GM21737 (cell line): ENCODE measurements around the gene NR1I2.

Source experiments
- ATAC-seq: cut with Tn5 transposase; IDR thresholded peaks from one replicate; pipeline ENCODE4 v1.9.1; 2021; ENCODE audit warnings: mild to moderate bottlenecking, moderate library complexity; ENCODE audit not compliant: unreplicated experiment

Gene NR1I2

DNA sequence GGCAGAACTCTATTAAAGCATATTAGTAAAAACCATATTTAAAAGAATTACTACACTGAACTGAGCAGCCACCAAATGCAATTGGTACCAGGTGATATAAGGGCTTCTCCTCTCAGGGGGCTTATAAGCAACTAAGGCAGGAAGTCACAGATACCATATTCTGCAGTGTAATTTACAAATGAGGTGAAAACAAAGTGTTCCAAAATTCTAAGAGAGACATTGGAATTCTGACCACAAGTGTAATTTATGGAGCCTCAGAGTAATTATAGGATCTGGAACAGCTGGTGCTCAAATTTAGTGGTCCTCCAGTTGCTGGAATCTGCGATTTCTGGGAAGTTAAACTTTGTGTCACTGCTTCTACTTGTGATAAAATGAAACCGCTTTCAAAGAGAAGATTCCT lies 3.1 kb upstream of the NR1I2 start:
- no peak for ATAC-seq

DNA sequence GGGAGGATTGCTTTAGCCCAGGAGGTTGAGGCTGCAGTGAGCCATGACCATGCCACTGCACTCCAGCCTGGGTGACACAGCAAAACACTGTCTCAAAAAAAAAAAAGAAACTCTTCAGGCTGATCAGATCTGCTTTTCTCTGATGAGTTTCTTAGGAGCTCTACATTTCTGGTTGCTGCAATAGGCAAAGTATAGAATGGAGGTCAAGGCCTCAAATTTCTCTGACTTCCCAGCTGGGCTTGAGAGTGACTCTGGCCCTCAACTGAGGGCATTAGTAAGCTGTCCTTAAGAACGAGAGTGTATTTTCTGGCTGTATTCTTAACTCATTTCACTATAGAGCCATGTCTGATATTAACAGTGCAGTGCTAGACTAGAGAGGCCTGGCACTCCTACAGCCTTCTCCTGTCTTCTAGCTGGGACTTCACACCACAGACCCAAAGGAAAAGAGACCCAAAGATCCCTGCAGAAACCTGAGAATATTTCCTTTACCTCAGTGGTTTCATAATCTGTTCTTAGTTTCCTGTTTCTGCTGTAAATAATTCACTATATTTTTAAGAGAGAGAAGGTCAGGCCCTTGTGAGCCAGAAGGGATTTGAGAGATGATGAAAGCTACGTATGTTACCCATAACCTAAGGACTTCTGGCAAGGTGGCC lies 2.0 kb upstream of the NR1I2 start:
- ATAC-seq: peak; percentile 80

DNA sequence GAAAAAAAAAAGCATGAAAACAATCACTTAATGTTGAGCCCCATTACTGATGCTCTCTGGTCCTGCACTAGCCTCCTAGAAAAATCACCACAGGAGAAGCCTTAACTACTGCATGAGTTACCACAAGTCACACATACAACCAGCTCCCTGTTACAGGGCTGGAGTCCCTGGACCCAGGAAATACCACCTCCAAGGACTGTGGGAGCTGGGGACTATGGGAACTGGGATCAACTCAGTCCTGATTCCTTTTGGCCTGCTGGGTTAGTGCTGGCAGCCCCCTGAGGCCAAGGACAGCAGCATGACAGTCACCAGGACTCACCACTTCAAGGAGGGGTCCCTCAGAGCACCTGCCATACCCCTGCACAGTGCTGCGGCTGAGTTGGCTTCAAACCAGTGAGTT lies 559 bp downstream of the NR1I2 start:
- ATAC-seq: no peak

DNA sequence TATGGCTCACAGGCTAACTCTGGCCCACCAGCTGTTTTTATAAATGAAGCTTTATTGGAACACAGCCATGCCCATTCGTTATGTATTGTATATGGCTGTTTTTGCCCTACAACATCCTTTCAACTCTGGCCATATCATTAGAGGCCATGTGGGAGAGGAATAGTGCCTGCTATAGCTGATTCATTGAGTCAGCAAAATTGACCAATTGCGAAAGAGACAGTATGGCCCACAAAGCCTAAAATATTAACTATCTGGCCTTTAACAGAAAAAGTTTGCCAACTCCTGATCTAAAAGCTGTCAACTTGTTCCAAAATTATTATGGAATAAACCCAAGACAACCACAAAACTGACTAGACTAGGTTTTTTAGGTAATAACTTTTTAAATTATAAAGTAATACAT lies 1.4 kb downstream of the NR1I2 start:
- ATAC-seq: no peak

DNA sequence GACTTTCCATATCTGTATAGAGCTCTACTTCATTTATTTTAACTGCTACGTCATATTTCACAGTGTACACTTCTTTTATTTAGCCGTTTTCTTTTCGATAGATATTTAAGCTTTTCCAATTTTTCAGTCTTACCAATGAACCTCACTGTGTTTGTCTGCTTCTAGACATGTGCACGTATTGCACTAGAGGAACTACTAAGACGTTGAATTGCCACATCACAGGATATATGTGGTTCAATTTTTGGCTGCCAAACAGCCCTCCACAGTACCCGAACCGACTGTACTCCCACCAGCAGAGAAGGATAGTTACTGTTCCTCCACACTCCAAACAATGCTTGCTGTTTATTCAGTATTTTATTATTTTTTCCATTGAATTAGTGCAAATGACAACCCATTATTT lies 2.0 kb downstream of the NR1I2 start:
- ATAC-seq: no peak

DNA sequence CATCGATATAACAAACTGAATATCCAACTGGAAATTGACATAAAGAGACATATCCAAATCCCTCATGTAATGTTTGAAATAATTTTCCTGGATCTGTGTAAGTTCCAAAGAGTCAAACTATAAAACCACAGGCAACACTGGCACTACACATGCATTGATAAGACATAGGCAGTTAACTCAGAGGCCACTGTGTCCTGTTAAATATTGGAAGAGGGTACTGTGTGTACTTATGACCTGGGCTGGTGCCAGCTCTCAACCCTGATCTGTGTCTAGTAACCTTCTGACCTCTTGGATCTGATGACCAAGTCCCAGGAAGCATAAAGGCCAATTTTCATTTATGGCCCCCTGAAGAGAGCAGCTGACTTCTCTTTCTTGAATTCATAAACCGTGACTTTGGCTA lies 4.5 kb downstream of the NR1I2 start:
- ATAC-seq: no peak

DNA sequence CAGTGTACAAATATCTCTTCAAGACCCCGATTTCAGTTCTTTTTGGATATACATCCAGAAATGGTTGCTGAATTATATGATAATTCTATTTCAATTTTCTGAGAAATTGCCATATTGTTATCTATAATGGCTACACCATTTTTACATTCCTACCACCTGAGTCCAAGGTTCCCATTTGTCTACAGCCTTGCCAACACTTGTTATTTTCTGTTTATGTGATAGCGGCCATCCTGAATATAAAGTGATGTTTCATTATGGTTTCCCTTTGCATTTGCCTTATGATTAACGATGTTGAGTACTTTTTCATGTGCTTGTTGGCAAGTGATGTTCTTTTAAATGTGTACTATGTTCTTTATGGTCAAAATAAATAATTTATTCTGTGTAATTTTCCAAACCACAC lies 8.5 kb downstream of the NR1I2 start:
- no peak for ATAC-seq

DNA sequence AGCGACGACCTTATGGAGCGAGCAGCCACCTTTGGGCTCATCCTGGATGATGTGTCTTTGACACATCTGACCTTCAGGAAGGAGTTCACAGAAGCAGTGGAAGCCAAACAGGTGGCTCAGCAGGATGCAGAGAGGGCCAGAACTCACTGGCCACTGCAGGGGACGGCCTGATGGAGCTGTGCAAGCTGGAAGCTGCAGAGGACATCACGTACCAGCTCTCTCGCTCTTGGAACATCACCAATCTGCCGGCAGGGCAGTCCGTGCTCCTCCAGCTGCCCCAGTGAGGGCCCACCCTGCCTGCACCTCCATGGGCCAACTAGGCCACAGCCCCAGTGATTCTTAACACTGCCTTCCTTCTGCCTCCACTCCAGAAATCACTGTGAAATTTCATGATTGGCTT lies 10.4 kb downstream of the NR1I2 start:
- ATAC-seq: no peak

DNA sequence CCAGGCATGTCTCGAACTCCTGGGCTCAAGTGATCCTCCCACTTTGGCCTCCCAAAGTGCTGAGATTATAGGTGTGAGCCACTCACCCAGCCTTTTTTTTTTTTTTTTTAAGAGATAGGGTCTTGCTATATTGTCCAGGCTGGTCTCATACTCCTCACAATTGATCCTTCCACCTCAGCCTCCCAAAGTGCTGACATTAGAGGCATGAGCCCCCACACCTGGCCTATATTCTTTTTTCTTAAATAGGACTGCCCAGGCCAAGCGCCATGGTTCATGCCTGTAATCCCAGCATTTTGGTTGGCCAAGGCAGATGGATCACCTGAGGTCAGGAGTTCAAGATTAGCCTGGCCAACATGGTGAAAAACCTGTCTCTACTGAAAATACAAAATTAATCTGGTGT lies 12.5 kb downstream of the NR1I2 start:
- ATAC-seq: no peak

DNA sequence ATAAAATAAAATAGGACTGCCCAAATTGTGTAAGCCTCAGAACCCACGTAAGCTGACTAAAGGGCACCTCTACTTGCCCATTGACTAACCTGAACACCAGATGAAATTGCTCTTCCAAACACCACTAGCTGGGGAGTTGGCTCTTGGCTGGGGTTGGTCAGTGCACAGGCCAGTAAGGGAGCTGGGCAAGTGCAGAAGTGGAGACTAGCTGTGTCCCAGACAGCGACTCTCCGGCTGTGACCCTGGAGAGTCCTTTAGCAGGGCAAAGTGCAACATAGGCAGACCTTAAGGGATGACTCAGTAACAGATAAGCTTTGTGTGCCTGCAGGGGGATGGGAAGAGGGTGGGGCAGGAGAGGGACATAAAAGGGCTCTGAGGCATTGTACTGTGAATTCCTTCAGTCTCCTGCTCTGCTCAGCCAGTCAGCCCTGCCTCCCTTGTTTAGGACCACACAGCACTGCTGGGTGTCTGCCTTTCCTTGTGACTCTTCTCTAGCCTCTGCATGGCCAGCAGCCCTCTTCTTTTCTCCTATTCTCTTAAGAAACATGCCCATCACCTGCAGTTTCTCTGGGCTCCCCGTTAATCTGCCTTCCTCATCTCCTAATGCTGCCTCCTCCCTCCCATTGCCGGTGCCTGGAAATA lies 13.2 kb downstream of the NR1I2 start:
- no peak for ATAC-seq

DNA sequence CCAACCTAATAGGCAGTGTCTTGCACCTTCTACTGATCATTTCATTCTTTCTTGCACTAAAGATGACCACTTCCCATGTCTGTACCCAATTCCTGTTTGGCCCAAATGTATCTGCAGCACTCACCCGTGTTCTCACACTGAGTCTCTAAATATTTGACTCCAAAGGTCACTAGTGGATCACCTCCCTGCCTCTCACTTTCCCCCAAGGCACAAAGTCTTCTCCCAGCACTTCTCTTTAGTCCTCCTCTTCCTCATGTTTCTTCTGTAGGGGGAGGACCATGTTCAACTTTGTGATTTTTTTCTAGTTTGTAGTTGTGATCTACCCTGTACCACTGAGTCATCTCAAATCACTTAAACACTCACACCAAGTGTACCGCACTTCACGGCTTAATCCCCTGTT lies 13.9 kb downstream of the NR1I2 start:
- ATAC-seq: no peak

DNA sequence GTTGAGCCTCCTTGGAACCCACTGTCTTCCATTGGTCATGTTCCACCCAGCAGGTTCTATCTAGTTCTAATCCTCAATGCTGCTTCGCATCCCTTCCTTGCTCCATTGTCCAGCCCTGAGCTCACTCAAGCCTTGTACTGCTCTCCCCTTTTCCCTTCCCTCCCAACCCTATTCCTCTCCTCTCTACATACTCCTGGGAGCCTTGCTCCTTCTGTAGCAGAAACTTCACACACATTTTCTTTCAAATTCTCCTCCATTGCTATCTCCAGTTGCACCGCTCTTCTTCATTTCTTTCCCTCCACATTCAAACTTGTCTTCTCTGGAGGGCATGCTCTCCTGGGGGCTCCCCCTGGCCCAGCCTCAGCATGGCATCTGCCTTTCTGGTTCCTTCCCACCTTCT lies 14.5 kb downstream of the NR1I2 start:
- no peak for ATAC-seq

DNA sequence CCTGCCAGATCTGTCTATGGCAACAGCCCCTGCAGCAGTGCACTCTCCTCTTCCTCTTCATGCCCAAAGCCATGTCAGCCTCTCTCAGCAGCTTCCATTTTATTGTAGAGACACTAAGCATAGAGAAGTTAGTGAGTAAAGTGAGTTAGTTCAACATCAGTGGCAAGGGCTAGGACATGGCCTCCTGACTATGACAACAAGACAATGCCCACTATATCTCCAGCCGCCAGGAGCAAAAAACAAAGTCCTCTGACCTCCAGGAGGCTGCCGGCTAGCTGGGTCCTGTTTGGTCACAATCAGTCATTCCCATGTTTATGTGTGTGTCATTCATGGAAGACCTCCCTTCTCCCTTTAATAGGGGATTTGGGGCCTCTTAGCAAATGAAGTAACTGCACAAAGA lies 14.9 kb downstream of the NR1I2 start:
- no peak for ATAC-seq

DNA sequence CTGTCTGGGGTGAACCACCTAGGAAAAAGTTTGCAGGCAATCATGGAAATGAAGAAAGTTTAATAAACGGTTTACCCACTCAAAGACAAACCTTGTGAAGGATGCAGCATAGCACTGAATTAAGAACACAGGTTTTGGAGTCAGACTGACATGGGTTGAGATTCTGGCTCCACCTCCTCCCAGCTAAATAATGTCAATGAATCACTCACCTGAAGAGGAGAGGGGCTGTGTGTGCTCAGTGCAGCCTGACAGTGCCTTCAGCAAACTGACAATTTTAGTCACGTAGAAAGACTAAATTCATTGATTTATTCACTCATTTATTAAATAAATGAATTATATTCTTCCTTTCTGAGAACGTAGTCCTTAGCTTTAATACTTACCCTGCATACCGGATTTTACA lies 18.9 kb downstream of the NR1I2 start:
- no peak for ATAC-seq

DNA sequence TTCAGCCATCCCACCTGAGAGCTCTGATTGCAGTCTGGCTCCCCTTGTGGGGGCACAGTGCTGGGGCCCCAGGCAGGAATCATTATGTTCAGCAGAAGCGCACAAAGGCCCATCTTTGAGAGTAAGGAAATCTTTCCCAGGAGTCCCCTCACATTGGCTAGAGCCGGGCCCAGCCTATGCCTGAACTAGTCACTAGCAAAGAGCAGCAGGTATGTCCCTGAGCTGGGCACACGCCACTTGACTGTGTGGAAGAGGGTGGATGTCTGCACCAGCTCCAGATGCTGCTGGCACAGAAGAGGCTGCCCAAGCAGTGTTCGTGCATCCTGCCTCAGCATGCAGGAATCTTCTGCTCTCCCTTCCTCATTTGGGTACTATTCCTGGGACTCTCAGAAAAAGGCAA lies 26.3 kb downstream of the NR1I2 start:
- ATAC-seq: no peak

DNA sequence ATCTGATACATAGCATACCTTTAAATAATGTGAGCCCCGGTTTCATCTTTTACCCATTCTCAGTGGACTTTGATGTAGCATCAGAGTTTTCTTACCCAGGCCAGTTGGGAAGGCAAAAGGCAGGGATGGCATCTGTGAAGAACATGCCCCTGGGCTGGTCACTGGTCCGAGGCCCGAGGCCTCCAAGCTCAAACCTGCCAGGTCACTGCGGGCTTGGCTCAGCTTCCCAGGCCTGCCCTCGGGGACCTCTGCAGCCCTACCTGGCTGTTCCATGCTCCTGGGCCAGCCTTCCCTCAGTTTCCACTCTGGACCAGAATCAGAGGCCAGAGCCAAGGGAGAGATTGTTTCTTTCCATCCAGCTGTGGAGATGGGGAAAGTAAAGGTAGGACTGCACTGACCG lies 26.9 kb downstream of the NR1I2 start:
- no peak for ATAC-seq

DNA sequence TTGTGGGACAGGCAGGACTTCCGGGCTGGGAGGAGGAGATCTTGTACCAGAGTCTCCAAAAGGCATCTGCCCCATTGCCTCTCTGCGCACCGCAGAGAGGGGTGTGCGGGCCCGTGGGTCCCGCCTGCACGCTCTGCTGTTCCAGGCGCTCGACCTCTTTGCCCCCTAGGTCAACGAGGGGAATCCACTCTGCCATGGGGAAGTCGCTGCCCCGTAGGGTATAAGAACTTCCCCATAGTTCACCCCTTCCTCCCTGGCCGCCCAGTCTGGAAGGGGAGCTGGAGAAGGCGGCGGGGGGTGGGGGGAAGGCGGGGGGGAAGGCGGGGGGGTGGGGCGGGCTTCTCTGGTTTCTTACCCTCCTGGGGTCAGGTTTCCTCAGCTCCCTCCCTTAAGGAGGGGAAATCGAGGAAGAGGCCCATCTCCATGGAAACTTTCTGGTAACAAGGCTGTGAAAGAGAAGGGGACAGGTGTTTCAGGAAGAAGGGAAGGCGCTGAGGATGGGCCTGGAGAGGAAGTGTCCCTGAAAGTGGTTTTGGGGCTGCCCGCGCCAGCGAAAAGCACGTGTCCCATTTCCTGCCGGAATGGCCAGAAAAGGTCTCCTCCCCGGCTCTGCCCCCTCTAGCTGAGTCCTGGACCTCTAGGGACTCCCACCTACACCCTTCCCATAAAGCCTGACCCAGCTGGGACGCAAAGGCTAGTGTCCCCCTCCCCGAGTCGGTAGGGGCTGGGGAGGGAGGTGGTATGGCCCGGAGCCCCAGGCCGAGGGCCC lies 27.5 kb downstream of the NR1I2 start:
- peak; percentile 38 for ATAC-seq

DNA sequence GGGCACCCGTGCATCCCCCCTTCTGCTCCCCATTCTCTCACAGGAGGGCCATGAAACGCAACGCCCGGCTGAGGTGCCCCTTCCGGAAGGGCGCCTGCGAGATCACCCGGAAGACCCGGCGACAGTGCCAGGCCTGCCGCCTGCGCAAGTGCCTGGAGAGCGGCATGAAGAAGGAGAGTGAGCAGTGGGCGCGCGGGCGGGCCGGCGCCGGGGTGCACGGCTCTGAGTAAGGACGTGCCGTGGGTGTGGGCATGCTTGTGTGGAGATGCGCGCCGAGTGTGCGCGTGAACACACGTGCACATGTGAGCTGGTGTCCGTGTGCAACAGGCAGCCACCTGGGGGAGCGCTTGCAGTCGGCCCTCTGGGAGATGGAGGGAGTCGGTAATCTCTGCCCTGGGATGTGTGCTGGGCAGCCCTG lies 28.1 kb downstream of the NR1I2 start:
- peak; percentile 62 for ATAC-seq

DNA sequence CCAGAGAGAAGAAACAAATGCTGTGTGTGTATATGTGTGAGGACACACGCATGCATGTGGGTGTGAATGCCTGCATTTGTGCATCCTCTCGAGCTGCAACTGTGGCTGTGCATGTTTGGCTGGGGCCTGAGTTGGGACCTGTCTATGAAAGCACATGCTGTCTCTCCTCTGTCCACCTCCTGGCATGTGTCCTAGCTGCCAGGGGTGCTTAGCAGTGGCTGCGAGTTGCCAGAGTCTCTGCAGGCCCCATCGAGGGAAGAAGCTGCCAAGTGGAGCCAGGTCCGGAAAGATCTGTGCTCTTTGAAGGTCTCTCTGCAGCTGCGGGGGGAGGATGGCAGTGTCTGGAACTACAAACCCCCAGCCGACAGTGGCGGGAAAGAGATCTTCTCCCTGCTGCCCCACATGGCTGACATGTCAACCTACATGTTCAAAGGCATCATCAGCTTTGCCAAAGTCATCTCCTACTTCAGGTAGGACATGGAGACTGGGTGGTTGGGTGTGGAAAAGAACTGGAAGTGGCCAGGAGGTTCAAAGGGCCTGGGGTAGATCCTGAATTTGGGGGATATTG lies 30.7 kb downstream of the NR1I2 start:
- ATAC-seq: no peak

DNA sequence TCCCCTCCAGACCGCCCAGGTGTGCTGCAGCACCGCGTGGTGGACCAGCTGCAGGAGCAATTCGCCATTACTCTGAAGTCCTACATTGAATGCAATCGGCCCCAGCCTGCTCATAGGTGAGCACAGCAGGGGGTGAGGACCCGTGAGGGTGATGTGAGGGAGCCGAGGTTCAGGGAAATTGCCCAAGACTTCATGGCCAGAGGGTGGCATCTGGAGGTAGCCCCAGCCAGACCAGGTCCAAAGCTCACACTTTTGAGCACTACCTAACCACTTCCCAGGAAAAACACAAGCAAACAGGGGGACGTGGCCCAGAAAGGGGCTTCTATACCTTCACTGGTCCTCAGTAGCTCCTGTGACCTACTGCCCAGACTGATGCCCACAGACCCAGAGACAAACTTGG lies 33.8 kb downstream of the NR1I2 start:
- no peak for ATAC-seq

DNA sequence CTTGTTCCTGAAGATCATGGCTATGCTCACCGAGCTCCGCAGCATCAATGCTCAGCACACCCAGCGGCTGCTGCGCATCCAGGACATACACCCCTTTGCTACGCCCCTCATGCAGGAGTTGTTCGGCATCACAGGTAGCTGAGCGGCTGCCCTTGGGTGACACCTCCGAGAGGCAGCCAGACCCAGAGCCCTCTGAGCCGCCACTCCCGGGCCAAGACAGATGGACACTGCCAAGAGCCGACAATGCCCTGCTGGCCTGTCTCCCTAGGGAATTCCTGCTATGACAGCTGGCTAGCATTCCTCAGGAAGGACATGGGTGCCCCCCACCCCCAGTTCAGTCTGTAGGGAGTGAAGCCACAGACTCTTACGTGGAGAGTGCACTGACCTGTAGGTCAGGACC lies 35.2 kb downstream of the NR1I2 start:
- no peak for ATAC-seq
